Cortex of kidney (tissue), 1 donor: Measurements from ENCODE around the gene RAD21L1.
"Not testable (repeated sequence)": the region's sequence is repeated elsewhere in the genome, so short reads cannot be mapped to it uniquely, and the experiment has no call there.

Source experiments
- DNase-seq: peaks from one replicate; lab custom pipeline; 2025; lab: John Stamatoyannopoulos, UW

RAD21L1 gene

GRCh38 chr20:1229541-1229940, 3.7 kb downstream of the RAD21L1 start:
- DNase-seq, result no peak

- no peak for DNase-seq
Measured at GRCh38 chr20:1232286-1233111, 6.7 kb downstream of the RAD21L1 start.

GRCh38 chr20:1240549-1240948, 14.7 kb downstream of the RAD21L1 start:
- DNase-seq, result no peak

GRCh38 chr20:1241456-1241855, 15.6 kb downstream of the RAD21L1 start:
- DNase-seq, result no peak

- DNase-seq, result no peak
Measured at GRCh38 chr20:1242099-1242498, 16.3 kb downstream of the RAD21L1 start.

- no peak for DNase-seq
Measured at GRCh38 chr20:1242530-1242929, 16.7 kb downstream of the RAD21L1 start.

GRCh38 chr20:1245578-1245977, 19.7 kb downstream of the RAD21L1 start:
- no peak for DNase-seq

GRCh38 chr20:1247689-1248088, 21.8 kb downstream of the RAD21L1 start:
- no peak for DNase-seq

- DNase-seq, result not testable (repeated sequence)
Measured at GRCh38 chr20:1250282-1250681, 24.4 kb downstream of the RAD21L1 start.

GRCh38 chr20:1252416-1252815, 26.6 kb downstream of the RAD21L1 start:
- no peak for DNase-seq

GRCh38 chr20:1254254-1254653, 28.4 kb downstream of the RAD21L1 start:
- no peak for DNase-seq

GRCh38 chr20:1255675-1256074, 29.8 kb downstream of the RAD21L1 start:
- no peak for DNase-seq

- DNase-seq, result no peak
Measured at GRCh38 chr20:1263853-1264252, 38.0 kb downstream of the RAD21L1 start.

- DNase-seq, result no peak
Measured at GRCh38 chr20:1264727-1265126, 38.9 kb downstream of the RAD21L1 start.

GRCh38 chr20:1265226-1265915, 39.5 kb downstream of the RAD21L1 start:
- DNase-seq, result no peak

- DNase-seq, result no peak
Measured at GRCh38 chr20:1265916-1266166, 40.0 kb downstream of the RAD21L1 start.

- no peak for DNase-seq
Measured at GRCh38 chr20:1266167-1266973, 40.5 kb downstream of the RAD21L1 start, which contains the start of gene SNPH. SNPH (plus strand) TSS chr20:1266294; CDS start chr20:1296240, 29,946 bp downstream.

- no peak for DNase-seq
Measured at GRCh38 chr20:1267161-1267560, 41.3 kb downstream of the RAD21L1 start.

GRCh38 chr20:1267809-1268374, 42.0 kb downstream of the RAD21L1 start:
- DNase-seq, result no peak

- DNase-seq, result no peak
Measured at GRCh38 chr20:1269235-1269634, 43.4 kb downstream of the RAD21L1 start.

- no peak for DNase-seq
Measured at GRCh38 chr20:1269850-1270249, 44.0 kb downstream of the RAD21L1 start.

- no peak for DNase-seq
Measured at GRCh38 chr20:1272368-1273100, 46.7 kb downstream of the RAD21L1 start.
